HepG2 (cell line): ENCODE results near the gene PDE9A. TPM values are rescaled to one million over a fixed set of nuclear protein-coding genes. Genes with fewer than 3 reads are reported as not detected.
A peak's percentile ranks its signal among the peaks of the same experiment; 100 is the strongest.

Experiments used
- ATAC-seq: fragments of 200-7000 bp; cut with Tn5 transposase; 3 replicates; pipeline ENCODE4 v1.9.1; 2020; ENCODE audit warnings: mild to moderate bottlenecking, moderate library complexity
- BruUV-seq: library from RNA; stranded (reverse); fragments of 400-500 nt; replicated peaks from 2 replicates; lab custom pipeline; 2021; lab: Mats Ljungman, UMichigan
- CTCF ChIA-PET: fragments of 300-600 bp; formaldehyde crosslinking; extraction: SDS; loops from one replicate; lab custom pipeline; 2021; ENCODE audit warnings: low total read pairs, inconsistent platforms, low intra/inter-chr PET ratio; lab: Yijun Ruan, JAX
- POLR2A ChIA-PET: fragments of 350-600 bp; sonication (Branson Sonifier 250); formaldehyde crosslinking; loops from one replicate; lab custom pipeline; 2020; ENCODE audit warnings: antibody characterized with exemption, inconsistent platforms; lab: Yijun Ruan, JAX
- DNase-seq: peaks from one replicate; pipeline ENCODE4 v3.0.0-alpha.2; 2015; ENCODE audit warnings: low spot score
- FAIRE-seq: peaks from 3 replicates; lab custom pipeline; 2011; peaks lifted over from hg19 to GRCh38; lab: Jason Lieb, UNC
- H2AFZ ChIP-seq: one replicate; pipeline ENCODE4 v1.6.1; 2011; ENCODE audit warnings: low read length, inconsistent platforms
- H3K27ac ChIP-seq: fragments of 300-600 bp; 3 replicates; pipeline ENCODE4 v1.8.0; 2011; ENCODE audit warnings: mixed run types, mild to moderate bottlenecking, mixed read lengths, low read length, inconsistent platforms; ENCODE audit not compliant: insufficient read depth; ENCODE audit errors: extremely low read length
- H3K27me3 ChIP-seq, 2 experiments: fragments of 200-600 bp in 1 of 2; 2 replicates in 1 of 2; 3 replicates in 1 of 2; pipeline versions ENCODE4 v1.6.0 to v1.8.0; 2011; ENCODE audit warnings: low read length in 2 of 2, mild to moderate bottlenecking in 2 of 2, moderate library complexity in 2 of 2, inconsistent platforms in 1 of 2; ENCODE audit not compliant: insufficient read depth in 2 of 2, control insufficient read depth in 1 of 2
- H3K36me3 ChIP-seq, 2 experiments: fragments of 200-600 bp in 1 of 2; replicated peaks in 1 of 2; 2 replicates in 1 of 2; 3 replicates in 1 of 2; pipeline versions ENCODE4 v1.5.1 to v1.8.0; 2011; ENCODE audit warnings: low read length in 2 of 2, inconsistent platforms in 1 of 2; ENCODE audit not compliant: insufficient read depth in 2 of 2, control insufficient read depth in 1 of 2
- H3K4me1 ChIP-seq: 2 replicates; pipeline ENCODE4 v1.5.1; 2012; ENCODE audit warnings: low read length, inconsistent platforms; ENCODE audit not compliant: insufficient read depth
- H3K4me2 ChIP-seq: 2 replicates; pipeline ENCODE4 v1.6.0; 2011; ENCODE audit warnings: low read depth, low read length, inconsistent platforms
- H3K4me3 ChIP-seq, 3 experiments: fragments of 200-600 bp in 1 of 3; sonication (generic), shearing (Covaris generic) in 1 of 3; replicated peaks in 1 of 3; 2 replicates each; pipeline ENCODE4 v1.5.1; 2011 to 2016; ENCODE audit warnings: low read length in 3 of 3, inconsistent platforms in 2 of 3, low read depth in 2 of 3, mild to moderate bottlenecking in 2 of 3, control low read depth in 1 of 3, mixed read lengths in 1 of 3; ENCODE audit not compliant: insufficient read depth in 1 of 3
- H3K79me2 ChIP-seq: one replicate; pipeline ENCODE4 v1.6.1; 2011; ENCODE audit warnings: low read length, inconsistent platforms; ENCODE audit not compliant: insufficient read depth
- H3K9ac ChIP-seq: 2 replicates; pipeline ENCODE4 v1.6.0; 2011; ENCODE audit warnings: mild to moderate bottlenecking, low read depth, low read length, inconsistent platforms; ENCODE audit not compliant: insufficient read depth
- H3K9me3 ChIP-seq: 2 replicates; pipeline ENCODE4 v1.5.1; 2012; ENCODE audit warnings: mild to moderate bottlenecking, low read length
- H4K20me1 ChIP-seq: 2 replicates; pipeline ENCODE4 v1.6.0; 2011; ENCODE audit warnings: inconsistent platforms, mild to moderate bottlenecking, low read length, moderate library complexity; ENCODE audit not compliant: insufficient read depth
- E2F2 ChIP-seq: sonication (generic); formaldehyde crosslinking; IDR thresholded peaks from 2 replicates; pipeline ENCODE4 v1.4.0; 2020; ENCODE audit warnings: missing genetic modification reagents, borderline replicate concordance
- NFYC ChIP-seq: IDR thresholded peaks from 2 replicates; pipeline ENCODE4 v1.6.1; 2016; ENCODE audit warnings: missing genetic modification reagents, missing compliant biosample characterization
- RAD51 ChIP-seq: fragments of 450-650 bp; IDR thresholded peaks from 2 replicates; pipeline ENCODE4 v1.6.1; 2016; ENCODE audit warnings: borderline replicate concordance
- SP1 ChIP-seq, 2 experiments: fragments of 450-650 bp in 1 of 2; sonication (generic) in 1 of 2; formaldehyde crosslinking in 1 of 2; IDR thresholded peaks; 2 replicates each; pipeline versions ENCODE4 v1.4.0 to v1.6.1; 2016 to 2020; ENCODE audit warnings: missing genetic modification reagents in 1 of 2
- SRSF9 ChIP-seq: fragments of 200-400 bp; formaldehyde crosslinking; IDR thresholded peaks from 2 replicates; pipeline ENCODE4 v1.6.1; 2018; ENCODE audit warnings: borderline replicate concordance, mild to moderate bottlenecking, low read depth, low read length; ENCODE audit not compliant: insufficient read depth, poor library complexity, severe bottlenecking
- TMF1 ChIP-seq: sonication (generic); formaldehyde crosslinking; IDR thresholded peaks from 2 replicates; pipeline ENCODE4 v1.8.1; 2022; ENCODE audit warnings: low read depth, missing genetic modification reagents
- ZBTB20 ChIP-seq: sonication (generic); formaldehyde crosslinking; IDR thresholded peaks from 2 replicates; pipeline ENCODE4 v1.8.1; 2023; ENCODE audit warnings: missing genetic modification reagents, low read depth, mild to moderate bottlenecking, borderline replicate concordance
- ZBTB33 ChIP-seq: sonication (generic); formaldehyde crosslinking; IDR thresholded peaks from 2 replicates; pipeline ENCODE4 v1.4.0; 2020; ENCODE audit warnings: missing genetic modification reagents
- ZMYM3 ChIP-seq: sonication (generic); formaldehyde crosslinking; IDR thresholded peaks from 2 replicates; pipeline ENCODE4 v1.5.1; 2020; ENCODE audit warnings: mild to moderate bottlenecking, missing genetic modification reagents
- ZNF432 ChIP-seq: sonication (generic); formaldehyde crosslinking; IDR thresholded peaks from 2 replicates; pipeline ENCODE4 v1.5.0; 2020; ENCODE audit warnings: missing genetic modification reagents, mild to moderate bottlenecking, borderline replicate concordance
- ZNF839 ChIP-seq: sonication (generic); formaldehyde crosslinking; IDR thresholded peaks from 2 replicates; pipeline ENCODE4 v1.4.0; 2020; ENCODE audit warnings: missing genetic modification reagents, mild to moderate bottlenecking, borderline replicate concordance
- WGBS: methylation state at CpG from one replicate; pipeline ENCODE4 v1.1.6; 2017; ENCODE audit warnings: low lambda C conversion rate; 5-methylcytosine and 5-hydroxymethylcytosine counted together
- in situ Hi-C: cut with HindIII; loops from 2 replicates; pipeline ENCODE4 v1.10.0; 2017; ENCODE audit warnings: low pct_unique_long_range_greater_than_20kb; ENCODE audit not compliant: extremely low pct_ligation_motif_present
- intact Hi-C: fragments of 100-400 bp; cut with micrococcal nuclease; formaldehyde crosslinking; loops from one replicate; pipeline ENCODE4 v1.10.0; 2022; ENCODE audit not compliant: unreplicated experiment
- polyA plus RNA-seq, 8 experiments: library from polyadenylated mRNA; depleted of rRNA in 3 of 8; stranded (reverse) in 7 of 8; unstranded in 1 of 8; fragments of >200 nt; fragmentation: Illumina TruSeq in 4 of 8; extraction: Trizol in 4 of 8; gene quantifications; 2 replicates each; pipeline versions ENCODE4 v1.2.1 to v1.2.3, GENCODE V29; 2011 to 2016; ENCODE audit warnings: low read depth in 4 of 8, missing spikeins in 1 of 8, mixed read lengths in 1 of 8; ENCODE audit not compliant: insufficient read depth in 1 of 8
- total RNA-seq, 5 experiments: library from RNA; depleted of rRNA; stranded (reverse); fragments of >200 nt; fragmentation: Illumina TruSeq; extraction: Trizol; gene quantifications; 2 replicates each; pipeline ENCODE4 v1.2.3, GENCODE V29; 2016; ENCODE audit warnings: low read depth in 1 of 5
- TF ChIP-seq, protein P1 (sequence below): IDR thresholded peaks from 2 replicates; pipeline ENCODE4 v1.6.1; 2012; ENCODE audit warnings: low read depth, low read length, improper control_type of control experiment

PDE9A gene
- total and polyA plus RNA-seq, 2 of the 13 experiments (the other 11 are each of a cell fraction or from before 2014, with no cell fraction given): 4.6 to 19.7 TPM

- peaks cover 0 to 12% of the 10 kb centered on the region in 2 experiments; a peak in 2 of 5 replicates for H3K27me3 ChIP-seq
- ChIA-PET CTCF (no interaction called here), POLR2A (no interaction called here)
- ATAC-seq (no peak), FAIRE-seq (no peak), DNase-seq (no peak)
- intact Hi-C loops: no loop called here
- no peak overlapping the region for H3K27ac ChIP-seq
- no peaks in the 10 kb centered on the region for H4K20me1 ChIP-seq
- no peak overlapping the region for H3K4me2 ChIP-seq
- H3K9ac ChIP-seq: no peak overlapping the region
- no peaks in the 10 kb centered on the region for H3K79me2 ChIP-seq
- no peak overlapping the region for H2AFZ ChIP-seq
- WGBS: 84% methylated on average over 10 of the region's 14 CpGs
- H3K4me1 ChIP-seq: peaks cover 48% of the 10 kb centered on the region
- TF ChIP-seq ZBTB33 (peak; percentile 20; the same call in 1 of the 2 replicates), ZNF432 (no peak), SRSF9 (no peak)
- no TSS peak for BruUV-seq
- no peaks in the 10 kb centered on the region for H3K9me3 ChIP-seq
- H3K4me3 ChIP-seq: no peak overlapping the region
- H3K36me3 ChIP-seq: no peaks in the 10 kb centered on the region
- in situ Hi-C loops: no loop called here
Measured at GRCh38 chr21:42626171-42626570, 27.2 kb upstream of the PDE9A start.

DNA sequence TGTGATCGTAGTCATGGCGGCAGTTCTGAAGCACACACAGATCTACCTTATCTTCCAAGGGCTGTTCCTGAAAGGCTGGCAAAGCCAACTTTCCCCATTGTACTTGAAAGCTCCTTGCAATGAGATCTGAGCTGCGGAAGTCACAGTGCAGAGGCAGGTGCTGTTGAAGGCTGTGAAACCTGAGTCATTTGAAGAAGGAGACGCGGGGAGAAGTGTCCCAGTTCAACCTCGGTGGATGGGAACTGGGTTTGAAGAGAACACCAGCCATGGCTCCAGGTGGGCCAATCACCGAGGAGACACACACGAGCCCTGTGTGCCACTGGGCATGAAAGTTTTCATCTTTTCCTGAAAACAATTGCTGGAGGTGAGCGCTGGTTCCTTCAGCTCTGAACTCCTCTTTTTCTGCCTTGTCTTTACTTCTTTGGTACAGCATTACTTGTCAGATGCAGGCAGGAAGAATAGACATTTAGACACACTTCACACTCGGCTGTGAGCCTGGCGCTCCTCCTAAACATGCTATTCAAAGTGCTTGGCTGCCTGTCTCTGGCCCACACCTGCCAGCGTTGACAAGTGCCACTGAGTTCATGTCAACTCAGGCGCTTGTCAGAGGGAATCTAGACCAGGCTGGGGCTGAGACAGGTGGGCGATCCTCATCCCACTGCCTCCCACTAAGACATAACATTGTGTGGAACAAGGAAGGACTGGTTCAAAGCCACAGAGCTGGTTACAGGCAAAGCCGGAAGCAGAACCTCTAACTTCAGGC is 25.7 kb upstream of the PDE9A start:
- BruUV-seq: no TSS peak
- whole genome bisulfite sequencing: 63% methylated on average over 15 of the region's 15 CpGs
- TF ChIP-seq SP1 (IDR thresholded peaks at IDR 0.05) (no peak), SP1 (CRISPR knock-in tag; IDR thresholded peaks at IDR 0.05) (no peak), TMF1 (CRISPR knock-in tag) (no peak), E2F2 (CRISPR knock-in tag) (no peak), ZBTB20 (CRISPR knock-in tag) (no peak), ZMYM3 (CRISPR knock-in tag) (no peak), ZNF839 (CRISPR knock-in tag) (no peak), RAD51 (no peak), NFYC (no peak)
- TF ChIP-seq, protein P1, sequence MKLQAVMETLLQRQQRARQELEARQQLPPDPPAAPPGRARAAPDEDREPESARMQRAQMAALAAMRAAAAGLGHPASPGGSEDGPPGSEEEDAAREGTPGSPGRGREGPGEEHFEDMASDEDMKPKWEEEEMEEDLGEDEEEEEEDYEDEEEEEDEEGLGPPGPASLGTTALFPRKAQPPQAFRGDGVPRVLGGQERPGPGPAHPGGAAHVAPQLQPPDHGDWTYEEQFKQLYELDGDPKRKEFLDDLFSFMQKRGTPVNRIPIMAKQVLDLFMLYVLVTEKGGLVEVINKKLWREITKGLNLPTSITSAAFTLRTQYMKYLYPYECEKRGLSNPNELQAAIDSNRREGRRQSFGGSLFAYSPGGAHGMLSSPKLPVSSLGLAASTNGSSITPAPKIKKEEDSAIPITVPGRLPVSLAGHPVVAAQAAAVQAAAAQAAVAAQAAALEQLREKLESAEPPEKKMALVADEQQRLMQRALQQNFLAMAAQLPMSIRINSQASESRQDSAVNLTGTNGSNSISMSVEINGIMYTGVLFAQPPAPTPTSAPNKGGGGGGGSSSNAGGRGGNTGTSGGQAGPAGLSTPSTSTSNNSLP: no peak

More for the DNA sequence above, 25.7 kb upstream of the PDE9A start:
- ChIA-PET CTCF (no interaction called here), POLR2A (no interaction called here)
- no peak overlapping the region for H3K4me3 ChIP-seq
- no peak for DNase-seq
- H3K79me2 ChIP-seq: no peaks in the 10 kb centered on the region
- intact Hi-C loops: no loop called here
- H4K20me1 ChIP-seq: no peaks in the 10 kb centered on the region
- no peaks in the 10 kb centered on the region for H3K36me3 ChIP-seq
- no peak for ATAC-seq
- no peak for FAIRE-seq
- H3K27ac ChIP-seq: no peak overlapping the region
- no peak overlapping the region for H3K9ac ChIP-seq
- no peaks in the 10 kb centered on the region for H3K9me3 ChIP-seq
- no peak overlapping the region for H2AFZ ChIP-seq
- peaks cover 34% of the 10 kb centered on the region for H3K4me1 ChIP-seq
- no peak overlapping the region for H3K4me2 ChIP-seq
- H3K27me3 ChIP-seq: peaks cover 0 to 23% of the 10 kb centered on the region in 2 experiments; a peak in 3 of 5 replicates
- in situ Hi-C loops: no loop called here
